GM19452 (cell line): Measurements from ENCODE around the gene UQCRC2.
"Not testable (repeated sequence)": the region's sequence is repeated elsewhere in the genome, so short reads cannot be mapped to it uniquely, and the experiment has no call there.

Experiments used
- ATAC-seq: cut with Tn5 transposase; IDR thresholded peaks from one replicate; pipeline ENCODE4 v1.9.1; 2021; ENCODE audit not compliant: unreplicated experiment

Gene UQCRC2

GRCh38 chr16:21952793-21953540 is at the start of gene UQCRC2:
Gene UQCRC2, plus strand, starts transcription at chr16:21953361. Its CDS starts 63 bp downstream, at chr16:21953424.
- ATAC-seq = peak; percentile 82

- ATAC-seq = not testable (repeated sequence)
Observed at GRCh38 chr16:21932650-21933049, 20.5 kb upstream of the UQCRC2 start.

GRCh38 chr16:21933316-21933715 is 19.8 kb upstream of the UQCRC2 start:
- ATAC-seq = not testable (repeated sequence)

- ATAC-seq = not testable (repeated sequence)
Observed at GRCh38 chr16:21933790-21934189, 19.4 kb upstream of the UQCRC2 start.

GRCh38 chr16:21936216-21936615 is 16.9 kb upstream of the UQCRC2 start:
- not testable (repeated sequence) for ATAC-seq

- no peak for ATAC-seq
Observed at GRCh38 chr16:21937336-21937829, 15.8 kb upstream of the UQCRC2 start.

GRCh38 chr16:21940570-21940969 is 12.6 kb upstream of the UQCRC2 start:
- no peak for ATAC-seq

GRCh38 chr16:21943571-21943970 is 9.6 kb upstream of the UQCRC2 start:
- no peak for ATAC-seq

- no peak for ATAC-seq
Observed at GRCh38 chr16:21946889-21947635, 6.1 kb upstream of the UQCRC2 start.

GRCh38 chr16:21949713-21950260 is 3.4 kb upstream of the UQCRC2 start:
- ATAC-seq = no peak

GRCh38 chr16:21950782-21951521 is 2.2 kb upstream of the UQCRC2 start:
- no peak for ATAC-seq

- peak; percentile 35 for ATAC-seq
Observed at GRCh38 chr16:21952040-21952792, 945 bp upstream of the UQCRC2 start.

- peak; percentile 34 for ATAC-seq
Observed at GRCh38 chr16:21953541-21953902, 361 bp downstream of the UQCRC2 start.

GRCh38 chr16:21957714-21958346 is 4.7 kb downstream of the UQCRC2 start:
- no peak for ATAC-seq

- ATAC-seq = no peak
Observed at GRCh38 chr16:21959050-21959449, 5.9 kb downstream of the UQCRC2 start.

GRCh38 chr16:21962475-21962874 is 9.3 kb downstream of the UQCRC2 start:
- no peak for ATAC-seq

GRCh38 chr16:21963887-21964286 is 10.7 kb downstream of the UQCRC2 start:
- no peak for ATAC-seq

GRCh38 chr16:21964353-21964752 is 11.2 kb downstream of the UQCRC2 start:
- ATAC-seq = no peak

- no peak for ATAC-seq
Observed at GRCh38 chr16:21971856-21972255, 18.7 kb downstream of the UQCRC2 start.

- ATAC-seq = no peak
Observed at GRCh38 chr16:21973945-21974344, 20.8 kb downstream of the UQCRC2 start.
